ENCODE data around the gene PIGW.

The PIGW gene, protein sequence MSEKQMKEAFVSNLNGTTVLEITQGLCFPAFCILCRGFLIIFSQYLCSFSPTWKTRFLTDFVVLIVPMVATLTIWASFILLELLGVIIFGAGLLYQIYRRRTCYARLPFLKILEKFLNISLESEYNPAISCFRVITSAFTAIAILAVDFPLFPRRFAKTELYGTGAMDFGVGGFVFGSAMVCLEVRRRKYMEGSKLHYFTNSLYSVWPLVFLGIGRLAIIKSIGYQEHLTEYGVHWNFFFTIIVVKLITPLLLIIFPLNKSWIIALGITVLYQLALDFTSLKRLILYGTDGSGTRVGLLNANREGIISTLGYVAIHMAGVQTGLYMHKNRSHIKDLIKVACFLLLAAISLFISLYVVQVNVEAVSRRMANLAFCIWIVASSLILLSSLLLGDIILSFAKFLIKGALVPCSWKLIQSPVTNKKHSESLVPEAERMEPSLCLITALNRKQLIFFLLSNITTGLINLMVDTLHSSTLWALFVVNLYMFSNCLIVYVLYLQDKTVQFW

DNA sequence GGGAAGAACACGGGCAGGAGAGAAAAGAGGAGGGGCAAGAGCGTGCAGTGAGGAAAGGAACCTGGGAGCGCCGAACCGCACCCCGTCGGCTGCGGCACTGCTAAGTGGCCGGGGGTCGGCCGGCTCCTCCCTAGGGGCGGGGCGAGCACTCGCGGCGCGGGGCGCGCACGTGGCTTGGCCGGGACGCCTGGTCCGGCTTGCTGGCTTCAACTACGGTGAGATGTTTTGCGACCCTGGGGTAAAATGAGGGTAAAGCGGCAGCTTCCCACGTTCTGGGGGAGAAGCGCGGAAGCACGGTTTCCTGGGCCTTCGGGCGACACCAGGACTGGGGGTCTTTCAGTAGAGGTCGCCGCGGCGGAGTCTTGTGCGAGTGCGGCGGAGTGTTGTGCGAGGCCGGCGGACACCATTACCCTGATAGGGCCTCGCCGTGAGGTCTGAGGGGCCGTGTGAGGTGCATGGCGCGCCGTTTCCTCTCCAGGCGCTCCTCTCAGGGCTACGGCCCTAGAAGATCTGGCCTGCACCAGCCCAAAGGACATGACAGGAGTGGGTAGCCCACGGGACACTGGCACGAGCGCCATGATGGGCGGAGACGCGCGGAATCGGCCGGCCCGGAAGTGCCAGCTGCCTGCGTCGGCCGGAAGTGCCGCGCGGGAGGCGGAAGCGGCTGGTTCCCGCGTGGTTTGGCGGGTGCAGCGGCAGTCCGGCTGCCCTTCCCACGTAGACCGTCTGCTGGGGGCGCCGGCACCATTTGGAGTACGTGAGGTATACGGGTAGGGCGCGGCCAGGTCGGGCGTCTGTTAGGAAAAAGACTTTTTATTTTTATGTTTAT is at the start of gene PIGW, which contains the start of gene MYO19:
PIGW (plus strand) TSS at position 148 of the 829 bp plus-strand sequence. CDS start 2,115 bp downstream, outside the sequence.
MYO19 (minus strand) TSS at position 29 of the 829 bp plus-strand sequence. CDS start 2,330 bp downstream, outside the sequence.
- peak within 1 kb of the TSS; percentile 52 to 89 (median 68) for H3K4me3 ChIP-seq
- H3K27ac ChIP-seq, result peak within 1 kb of the TSS; percentile 85 to 100 (median 97)

DNA sequence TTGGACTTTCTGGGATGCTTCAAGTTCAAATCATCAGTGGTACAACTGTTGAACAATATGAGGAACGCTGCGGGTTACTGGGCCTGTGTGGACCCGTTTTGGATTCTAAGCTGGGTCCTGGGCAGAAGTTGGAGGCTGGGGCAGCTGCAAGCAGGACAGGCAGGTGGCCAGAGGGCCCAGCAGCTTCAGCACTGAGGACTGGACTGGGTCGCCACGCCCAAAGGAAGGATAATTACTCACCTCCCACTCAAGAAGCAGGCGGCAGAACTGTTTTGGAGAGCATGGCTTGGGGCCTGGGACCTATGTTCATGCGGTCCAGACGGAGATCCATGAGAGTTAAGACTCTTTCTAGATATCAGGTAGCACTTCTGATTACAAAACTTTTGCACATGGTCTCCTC is 49.8 kb upstream of the PIGW start:
- Histone ChIP-seq H3K27ac (no peak overlapping the region), H3K4me3 (no peak overlapping the region)

DNA sequence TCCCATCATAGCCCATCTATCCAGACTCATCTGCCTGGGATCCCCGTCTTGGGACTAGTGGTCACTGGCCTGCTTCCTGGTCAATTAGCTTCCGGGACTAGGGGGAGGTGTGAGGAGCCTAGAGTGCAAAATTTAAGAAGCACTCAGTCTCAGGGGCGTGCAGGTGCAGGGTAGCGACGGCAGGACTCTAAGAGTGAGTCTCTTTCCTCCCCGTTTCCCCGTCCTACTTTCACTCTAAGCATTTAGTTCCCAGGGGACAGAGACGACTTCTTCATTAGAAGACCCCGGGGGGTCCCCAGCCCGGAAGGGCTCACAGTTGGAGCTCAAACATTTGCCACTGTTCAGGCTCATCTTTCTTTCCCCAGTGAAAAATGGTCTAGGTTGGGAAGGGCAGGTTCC is 49.0 kb upstream of the PIGW start:
- peak overlapping the region; percentile 78 to 95 (median 91) for H3K4me3 ChIP-seq
- peak overlapping the region in 16 of 21 experiments; percentile 32 to 95 (median 86) for H3K27ac ChIP-seq

DNA sequence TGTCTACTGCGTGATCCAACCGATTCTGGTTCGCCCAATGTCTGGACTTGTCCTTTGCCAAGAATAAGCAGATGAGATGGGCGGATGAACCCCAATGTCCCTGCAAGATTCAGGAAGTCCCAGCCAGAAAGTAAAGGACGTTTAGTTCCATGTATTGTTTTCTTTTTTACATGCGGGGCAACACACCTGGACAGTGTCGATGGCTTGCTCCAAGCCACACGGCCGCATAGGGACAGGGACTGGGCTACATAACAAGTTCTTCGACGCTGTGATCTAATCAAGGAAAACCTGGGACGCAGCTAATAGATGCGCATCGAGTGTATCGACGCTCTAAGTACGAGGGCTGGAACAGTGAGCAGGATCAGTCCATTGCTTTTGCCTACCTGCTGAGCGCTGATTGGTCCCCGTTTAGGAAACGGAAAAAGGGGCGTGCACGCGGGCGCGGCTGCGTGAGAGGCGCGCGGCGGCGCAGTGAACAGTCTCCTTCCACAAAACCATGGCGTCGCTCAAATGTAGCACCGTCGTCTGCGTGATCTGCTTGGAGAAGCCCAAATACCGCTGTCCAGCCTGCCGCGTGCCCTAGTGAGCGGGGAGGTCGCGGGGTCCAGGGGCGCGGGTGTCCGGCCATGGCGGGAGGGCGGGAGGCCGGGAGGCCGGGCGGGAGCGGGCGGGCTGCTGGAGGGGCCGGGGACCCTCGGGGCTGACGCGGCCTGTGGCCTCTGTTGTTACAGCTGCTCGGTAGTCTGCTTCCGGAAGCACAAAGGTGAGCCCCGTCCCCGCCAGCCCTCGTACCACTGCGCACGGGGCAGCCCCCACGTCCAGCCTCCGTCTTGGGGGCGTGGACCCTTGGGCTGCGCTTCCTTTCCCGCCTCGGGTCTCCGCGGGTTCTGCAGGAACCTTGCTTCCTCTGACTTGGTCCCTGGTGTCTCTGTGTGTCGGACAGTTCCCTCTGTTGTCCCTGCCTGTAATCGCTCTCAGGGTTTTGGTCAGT is 48.3 kb upstream of the PIGW start, which contains the start of gene ZNHIT3:
ZNHIT3 (plus strand) TSS at position 478 of the 991 bp plus-strand sequence; CDS start at position 497, 19 bp downstream.
- peak within 1 kb of the TSS; percentile 78 to 95 (median 91) for H3K4me3 ChIP-seq
- peak within 1 kb of the TSS; percentile 48 to 95 (median 88) for H3K27ac ChIP-seq

DNA sequence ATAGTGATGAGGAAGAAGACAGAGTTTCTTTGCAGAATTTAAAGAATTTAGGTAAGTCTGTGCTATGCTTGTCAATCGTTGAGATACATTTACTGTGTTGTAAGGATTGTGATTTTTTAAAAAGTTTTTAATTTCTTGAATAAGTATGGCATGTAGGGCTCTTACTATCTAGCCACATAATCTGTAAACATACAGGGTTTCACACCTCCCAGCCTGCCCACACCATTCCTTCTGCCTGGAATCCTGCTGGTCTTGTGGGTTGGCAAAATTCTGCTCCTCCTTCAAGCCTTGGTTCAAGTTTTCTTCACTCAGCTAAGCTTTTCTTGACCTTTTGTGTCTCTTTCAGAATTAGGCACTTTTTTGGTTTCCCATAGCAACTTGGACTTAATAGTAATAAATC is 40.8 kb upstream of the PIGW start:
- no peak overlapping the region for H3K4me3 ChIP-seq
- no peak overlapping the region for H3K27ac ChIP-seq

DNA sequence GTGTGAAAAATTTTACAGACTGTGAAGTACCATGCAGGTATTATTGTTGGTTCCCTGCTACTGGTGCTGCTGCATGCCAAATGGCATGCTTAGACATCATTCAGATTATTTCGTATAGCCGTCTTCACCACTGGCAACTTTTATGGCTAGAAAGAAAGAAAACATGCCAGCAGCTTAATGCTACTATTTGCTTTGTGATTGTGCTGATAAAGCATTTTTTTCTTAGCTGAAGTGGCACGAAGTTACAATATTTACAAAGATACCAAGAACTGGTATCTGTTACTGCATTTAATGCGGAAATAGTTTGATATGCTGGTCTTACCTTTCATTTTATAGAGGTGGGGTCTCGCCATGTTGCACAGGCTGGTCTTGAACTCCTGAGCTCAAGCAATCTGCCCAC is 40.1 kb upstream of the PIGW start:
- H3K27ac ChIP-seq, result no peak overlapping the region
- H3K4me3 ChIP-seq, result no peak overlapping the region

DNA sequence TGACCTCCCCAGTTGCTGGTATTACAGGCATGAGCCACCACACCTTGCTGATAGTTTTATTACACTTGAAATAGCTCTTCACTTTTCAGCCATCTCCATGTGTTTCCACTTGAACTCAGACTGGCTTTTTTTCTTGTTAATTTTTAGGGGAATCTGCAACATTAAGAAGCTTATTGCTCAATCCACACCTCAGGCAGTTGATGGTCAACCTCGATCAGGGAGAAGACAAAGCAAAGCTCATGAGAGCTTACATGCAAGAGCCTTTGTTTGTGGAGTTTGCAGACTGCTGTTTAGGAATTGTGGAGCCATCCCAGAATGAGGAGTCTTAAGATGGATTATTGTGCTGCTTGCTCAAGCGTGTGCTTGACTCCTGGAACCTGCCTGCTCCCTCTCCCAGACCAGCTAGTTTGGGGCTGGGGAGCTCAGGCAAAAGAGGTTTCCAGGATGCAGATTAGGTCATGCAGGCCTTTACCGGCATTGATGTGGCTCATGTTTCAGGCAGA is 39.7 kb upstream of the PIGW start:
- H3K27ac ChIP-seq, result no peak overlapping the region
- no peak overlapping the region for H3K4me3 ChIP-seq

DNA sequence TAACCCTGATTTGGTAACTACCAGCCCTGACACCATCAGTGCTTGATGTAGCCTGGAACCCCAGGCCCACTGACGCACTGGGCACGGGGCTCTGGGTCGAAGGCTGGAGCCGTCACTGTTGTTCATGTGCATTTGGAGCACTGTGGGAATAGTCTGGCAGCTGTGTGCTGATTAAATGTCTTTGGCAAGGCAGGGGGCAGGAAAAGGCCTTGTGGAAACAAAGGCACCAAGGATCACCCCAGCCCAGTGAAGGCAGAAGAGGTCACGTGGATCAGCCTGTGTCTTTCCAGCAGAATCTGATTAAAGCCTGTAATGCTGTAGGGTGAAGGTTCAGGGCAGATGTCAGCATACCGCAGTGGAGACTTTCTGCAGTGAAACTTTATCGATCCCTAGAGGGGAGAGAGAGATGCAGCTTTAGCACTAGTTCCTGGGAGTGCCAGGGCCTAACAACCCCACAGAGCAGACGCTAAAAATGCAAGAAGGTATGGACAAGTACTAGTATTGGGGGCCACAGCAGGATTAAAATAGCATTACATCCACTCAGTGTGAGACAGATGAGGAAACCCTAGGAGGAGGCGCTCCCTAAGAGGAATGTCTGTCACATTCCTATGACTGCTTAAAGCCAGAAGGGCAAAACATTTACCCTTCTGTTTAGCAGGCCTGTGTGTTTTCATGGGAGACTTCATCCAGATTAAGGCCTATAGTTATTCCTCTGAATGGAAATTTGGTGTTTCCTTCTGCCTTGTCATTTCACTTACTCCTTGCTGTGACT is 38.6 kb upstream of the PIGW start:
- Histone ChIP-seq H3K27ac (no peak overlapping the region), H3K4me3 (no peak overlapping the region)

DNA sequence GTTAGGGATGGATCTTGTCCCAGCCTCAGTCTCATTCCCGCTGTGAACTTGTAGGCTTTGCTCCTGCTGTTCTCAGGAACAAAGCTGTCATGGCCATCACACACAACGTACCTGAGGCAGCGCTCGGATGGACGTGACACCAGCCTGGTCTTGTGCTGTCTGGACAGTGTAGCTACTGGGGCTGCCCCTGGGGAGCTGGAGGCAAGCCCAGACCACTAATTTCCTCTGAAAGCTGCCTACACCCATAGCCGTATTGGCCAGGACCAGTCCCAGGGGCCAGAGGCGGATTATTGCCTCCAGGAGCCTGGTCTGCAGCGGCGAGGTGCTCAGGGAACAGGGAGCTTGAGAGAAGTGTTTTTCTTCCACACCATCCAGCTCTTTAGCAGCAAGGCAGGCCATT is 36.6 kb upstream of the PIGW start:
- no peak overlapping the region for H3K27ac ChIP-seq
- H3K4me3 ChIP-seq, result no peak overlapping the region

DNA sequence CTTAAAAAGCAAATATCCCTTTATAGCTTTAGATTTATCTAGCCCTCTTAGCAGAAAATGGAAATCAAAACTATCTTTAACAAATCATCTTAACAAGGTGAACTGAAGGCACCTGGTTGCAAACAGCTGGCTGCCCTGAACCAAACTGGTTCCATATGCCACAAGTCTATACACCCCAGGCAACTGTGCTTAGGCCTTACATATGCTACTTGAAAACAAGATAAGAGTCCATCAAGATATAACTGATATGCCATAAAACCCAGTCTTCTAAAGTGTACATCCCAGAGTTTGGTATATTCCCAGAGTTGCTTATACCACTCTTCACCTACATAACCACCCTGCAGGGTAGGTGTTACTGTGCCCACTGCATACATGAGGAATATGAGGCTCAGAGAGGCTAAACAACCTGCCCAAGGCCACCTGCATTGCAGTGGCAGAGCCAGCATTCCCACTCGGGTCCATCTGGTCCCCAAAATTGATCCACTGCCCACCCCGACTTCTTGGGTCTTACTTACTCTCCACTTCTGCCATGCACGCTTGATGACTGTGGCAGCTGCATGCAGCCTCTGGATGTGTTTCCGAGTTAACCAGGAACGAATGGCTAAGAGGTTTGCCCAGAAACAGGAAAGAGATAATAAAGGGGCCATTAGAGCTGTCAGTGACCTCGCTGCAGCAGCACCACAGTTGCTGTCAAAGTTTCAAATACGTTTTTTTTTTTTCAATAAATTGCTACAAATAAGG is 36.1 kb upstream of the PIGW start:
- no peak overlapping the region for H3K27ac ChIP-seq
- H3K4me3 ChIP-seq, result no peak overlapping the region

DNA sequence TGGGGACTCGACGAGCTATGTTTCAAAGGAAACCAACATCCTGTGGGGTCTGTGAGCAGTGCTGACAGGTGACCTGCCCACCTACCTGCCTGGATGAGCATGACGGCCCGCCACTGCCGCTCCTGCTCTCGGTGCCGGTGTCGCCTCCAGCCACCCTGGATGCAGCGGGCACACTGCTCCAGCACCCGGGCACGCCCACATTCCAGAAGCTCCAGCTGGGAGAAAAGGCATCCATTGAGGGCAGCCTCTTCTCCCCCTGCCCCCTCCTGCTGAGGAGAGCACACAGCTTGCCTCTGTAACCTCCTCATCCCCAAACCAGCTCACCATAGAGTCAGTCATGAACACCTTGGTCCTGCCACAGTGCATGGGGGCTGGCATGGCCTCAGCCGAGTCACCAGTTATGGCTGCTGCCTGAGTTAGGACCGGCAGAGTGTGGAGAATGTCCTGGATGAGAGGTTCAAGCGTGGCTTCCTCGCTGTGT is 34.0 kb upstream of the PIGW start:
- H3K4me3 ChIP-seq, result no peak overlapping the region
- H3K27ac ChIP-seq, result no peak overlapping the region

DNA sequence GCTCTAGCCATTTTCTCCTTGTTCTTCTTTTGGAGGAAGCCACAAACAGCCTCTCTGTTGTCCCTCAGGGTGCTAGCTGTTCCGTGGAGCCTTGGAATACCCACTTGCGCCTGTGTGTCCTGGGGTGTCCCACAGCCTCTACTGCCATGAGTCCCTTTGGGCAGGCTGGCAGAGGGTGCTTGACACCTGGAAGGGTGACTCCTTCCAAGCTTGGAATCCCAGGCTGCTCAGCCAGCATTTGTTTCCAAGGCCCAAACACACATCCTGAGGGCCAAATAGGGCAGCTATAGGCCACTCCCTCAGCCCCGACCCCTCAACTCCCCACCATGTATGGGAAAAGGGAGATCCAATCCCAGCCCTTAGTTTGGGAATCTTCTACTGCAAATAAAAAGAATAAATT is 33.4 kb upstream of the PIGW start:
- Histone ChIP-seq H3K4me3 (no peak overlapping the region), H3K27ac (no peak overlapping the region)

DNA sequence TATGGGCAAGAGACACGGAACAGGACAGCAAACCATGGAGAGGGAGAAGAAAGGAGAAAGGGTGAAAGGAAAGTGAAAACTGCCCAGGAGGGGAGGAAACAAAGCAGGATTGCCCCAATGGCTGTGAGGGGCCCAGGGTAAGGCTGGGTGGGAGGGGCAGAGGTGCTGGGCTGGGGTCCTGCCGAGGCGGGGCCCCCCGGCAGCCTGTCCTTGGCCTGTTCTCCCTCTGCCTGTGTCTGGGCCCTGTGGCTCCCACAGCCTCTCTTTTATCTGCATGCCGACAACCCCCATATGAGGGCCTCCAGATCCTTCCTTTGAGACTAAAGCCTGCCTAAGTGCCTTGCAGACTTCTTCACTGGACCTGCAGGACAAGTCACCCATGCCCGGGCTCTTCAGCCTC is 32.8 kb upstream of the PIGW start:
- Histone ChIP-seq H3K4me3 (no peak overlapping the region), H3K27ac (no peak overlapping the region)

DNA sequence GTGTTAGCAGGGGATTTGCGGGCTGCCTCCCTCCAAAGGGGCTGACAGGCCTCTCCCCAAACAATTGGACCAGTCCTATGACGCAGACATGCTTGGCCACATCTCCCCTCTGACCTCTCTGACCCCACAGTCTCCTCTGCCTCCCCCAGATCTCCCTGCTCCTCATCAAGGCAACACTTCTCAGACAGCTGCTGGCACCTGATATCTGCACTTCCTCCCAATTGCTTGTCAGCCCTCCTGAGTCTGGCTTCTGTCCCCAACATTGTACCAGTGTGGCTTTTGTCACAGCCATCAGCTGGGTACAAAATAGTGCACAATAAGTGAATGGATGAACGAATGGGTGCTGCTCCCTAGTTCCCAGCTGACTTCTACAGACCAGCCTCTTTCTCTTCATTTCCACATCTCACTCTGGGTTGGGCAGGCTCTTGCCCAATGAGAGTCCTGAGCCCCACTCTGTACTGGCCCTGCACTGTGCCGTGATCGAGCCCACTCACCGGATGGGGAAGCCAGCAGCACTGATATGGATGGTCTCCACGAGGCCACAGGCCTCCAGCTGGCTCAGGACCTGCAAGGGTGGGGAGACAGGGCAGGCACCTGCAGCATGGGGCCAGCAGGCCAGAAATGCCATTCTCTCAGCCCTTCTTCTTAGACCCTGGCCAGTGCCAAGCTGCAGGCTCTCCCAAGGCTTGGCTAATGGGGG is 31.2 kb upstream of the PIGW start:
- Histone ChIP-seq H3K27ac (no peak overlapping the region), H3K4me3 (no peak overlapping the region)

DNA sequence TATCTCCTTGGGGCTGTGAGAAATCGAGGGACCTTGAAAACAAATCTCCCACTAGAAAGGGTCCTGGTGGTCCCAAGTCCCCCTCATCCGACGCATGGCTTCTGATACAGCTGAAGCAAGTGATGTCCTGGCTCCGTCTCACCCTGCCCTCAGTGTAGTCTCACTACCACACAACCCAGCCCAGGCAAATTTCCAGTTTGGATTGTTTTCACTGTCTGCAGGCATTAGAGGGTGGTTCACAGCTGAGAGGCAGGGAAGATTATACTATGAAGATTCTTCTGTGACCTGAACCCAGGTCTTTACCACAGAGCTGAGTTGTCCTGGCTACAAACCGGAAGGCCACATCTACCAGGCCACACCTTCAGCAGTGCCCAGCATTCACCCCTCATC is 30.6 kb upstream of the PIGW start:
- no peak overlapping the region for H3K4me3 ChIP-seq
- no peak overlapping the region for H3K27ac ChIP-seq

DNA sequence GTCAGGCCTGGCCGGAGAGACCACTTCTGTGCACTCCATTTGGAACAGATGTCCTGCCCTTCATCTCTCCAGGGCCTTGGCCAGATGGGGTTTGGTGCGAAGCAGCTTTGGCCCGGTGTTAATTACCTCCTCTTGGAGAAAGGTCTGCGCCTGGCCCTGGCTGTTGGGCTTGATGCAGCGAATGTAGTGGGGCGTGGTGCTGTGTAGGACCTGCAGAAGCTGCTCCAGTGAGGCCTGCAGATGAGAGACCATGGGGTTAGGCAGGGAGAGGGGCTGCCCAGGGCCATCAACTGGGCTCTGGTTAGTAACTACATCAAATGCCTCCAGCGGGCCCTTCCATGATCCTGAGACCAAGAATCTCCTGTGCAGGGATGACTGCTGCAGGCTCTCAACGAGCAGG is 29.6 kb upstream of the PIGW start:
- no peak overlapping the region for H3K27ac ChIP-seq
- no peak overlapping the region for H3K4me3 ChIP-seq

DNA sequence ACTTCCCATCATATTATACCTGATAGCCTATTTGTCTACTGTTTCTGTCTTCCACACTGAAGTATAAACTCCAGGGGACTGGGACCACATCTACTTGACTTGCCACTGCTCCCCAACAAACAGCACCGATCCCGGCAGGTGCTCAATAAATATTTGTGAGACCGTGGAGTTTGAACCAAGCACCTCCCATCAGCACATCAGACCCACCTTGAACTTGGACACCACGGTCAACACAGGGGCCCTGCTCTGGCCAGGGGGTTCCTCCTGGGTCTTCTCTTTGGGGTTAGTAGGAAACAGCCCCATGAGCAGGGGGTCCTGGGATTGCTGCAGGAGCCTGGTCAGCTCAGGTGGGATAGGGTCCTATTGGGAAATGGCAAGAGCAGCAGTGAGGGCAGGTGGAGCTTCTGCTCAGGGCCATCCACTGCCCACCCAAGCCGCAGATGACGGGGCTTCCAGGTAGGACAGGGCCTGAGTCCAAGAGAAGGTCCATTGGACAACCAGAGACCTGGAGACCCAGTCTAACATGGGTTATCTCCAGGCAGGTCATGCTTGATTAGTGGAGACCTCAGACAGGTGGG is 28.4 kb upstream of the PIGW start:
- Histone ChIP-seq H3K4me3 (no peak overlapping the region), H3K27ac (no peak overlapping the region)
